Pancreas (tissue), 10 donors: Measurements from ENCODE around the gene LAMC2. TPM values are rescaled to one million over a fixed set of nuclear protein-coding genes. Genes with fewer than 3 reads are reported as not detected.

Source experiments
- ATAC-seq, 4 donors: fragments of 200-7000 bp; cut with Tn5 transposase; one replicate each; pipeline versions ENCODE4 v1.8.0 to v1.9.1; 2020; ENCODE audit warnings: mild to moderate bottlenecking in 4 of 4, moderate library complexity in 4 of 4
- DNase-seq, 6 donors: peaks; one replicate each; pipeline ENCODE4 v3.0.0-alpha.2; 2020
- FAIRE-seq: peaks from 2 replicates; lab custom pipeline; 2012; peaks lifted over from hg19 to GRCh38; lab: Jason Lieb, UNC
- H3K27ac ChIP-seq, 4 donors: fragments of 200-600 bp; sonication (generic); 1 replicate in 3 of 4; 2 replicates in 1 of 4; pipeline versions ENCODE4 v1.5.0 to v1.8.0; 2020
- H3K27me3 ChIP-seq, 4 donors: fragments of 200-600 bp; one replicate each; pipeline ENCODE4 v1.8.0; 2021
- H3K36me3 ChIP-seq, 3 donors: fragments of 200-600 bp; sonication (generic) in 1 of 3; one replicate each; pipeline versions ENCODE4 v1.5.0 to v1.8.0; 2020 to 2021
- H3K4me1 ChIP-seq, 3 donors: fragments of 200-600 bp; one replicate each; pipeline ENCODE4 v1.8.0; 2021
- H3K4me3 ChIP-seq, 4 donors: fragments of 200-600 bp; sonication (generic) in 2 of 4; one replicate each; pipeline versions ENCODE4 v1.5.0 to v1.8.0; 2020 to 2021
- H3K9me3 ChIP-seq, 4 donors: fragments of 200-600 bp; one replicate each; pipeline ENCODE4 v1.8.0; 2021
- WGBS, 2 donors: extraction: QIAGEN DNeasy Blood & Tissue Kit; methylation state at CpG; one replicate each; pipeline ENCODE4 v1.1.7; 2013; 5-methylcytosine and 5-hydroxymethylcytosine counted together
- intact Hi-C, 3 donors: fragments of 100-400 bp; cut with DNase I; formaldehyde crosslinking; loops; one replicate each; pipeline versions ENCODE4 v1.11.1 to v1.14.2; 2022
- polyA plus RNA-seq, 2 donors: library from polyadenylated mRNA; stranded (reverse); fragments of 200-250 nt; gene quantifications; one replicate each; pipeline ENCODE4 v1.2.3, GENCODE V29; 2013
- total RNA-seq, 6 donors: library from RNA; stranded (reverse); fragmentation: NEBNext Ultra II Directional in 4 of 6; extraction: Animal tissue kit (Norgen Biotek cat#: 25700) in 4 of 6; gene quantifications; one replicate each; pipeline versions ENCODE4 v1.2.1 to v1.2.4, GENCODE V29; 2021 to 2023
- TF ChIP-seq, protein P1 (sequence below), 4 donors: fragments of 200-600 bp; sonication (generic) in 3 of 4; IDR thresholded peaks; one replicate each; pipeline versions ENCODE4 v1.5.0 to v1.8.0; 2021; ENCODE audit warnings: antibody characterized with exemption in 4 of 4
- donor health status: healthy with polysubstance abuse.
- donor health status: DM: no; HTN: no; CAD: no; lungs with moderate emphysema.
- donor health status: DM: no; HTN: no; CAD: no.
- donor health status: control.
- donor health status: control.
- donor health status: Bipolar disorder and iron deficiency.
- donor health status: DM: yes; HTN: yes; CAD: no.
- donor health status: DM: no; HTN: no; CAD: no.
- donor health status: DM: no; HTN: no; CAD: no.
- donor health status: DM: yes; HTN: yes; CAD: no.

Gene LAMC2
- total and polyA plus RNA-seq, 8 donors = 1.3 to 31.2 (median 2.2) TPM

DNA sequence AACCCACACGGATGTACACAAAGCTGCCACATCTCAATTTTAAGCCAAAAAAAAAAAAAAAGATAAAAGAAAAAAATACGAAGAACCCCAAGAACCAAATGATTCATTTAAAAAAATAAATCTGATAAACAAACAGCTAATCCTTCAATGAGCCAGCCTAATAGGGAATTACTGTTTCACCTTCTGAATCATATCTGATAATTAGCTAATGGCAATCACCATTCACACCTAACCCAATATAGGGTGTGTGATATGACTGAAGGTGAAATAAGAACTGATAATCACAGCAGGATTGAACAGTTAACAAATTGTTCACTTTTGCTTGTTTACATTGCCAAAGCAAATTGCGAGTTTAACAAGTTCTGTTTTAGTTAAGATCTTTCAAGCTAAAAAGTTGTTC is 61.4 kb downstream of the LAMC2 start:
- Histone ChIP-seq H3K9me3 (no peaks in the 10 kb centered on the region), H3K4me3 (no peak overlapping the region), H3K27ac (no peak overlapping the region), H3K4me1 (no peaks in the 10 kb centered on the region), H3K27me3 (no peaks in the 10 kb centered on the region), H3K36me3 (no peaks in the 10 kb centered on the region)
- FAIRE-seq (no peak), ATAC-seq (no peak), DNase-seq (no peak)
- TF ChIP-seq, protein P1, sequence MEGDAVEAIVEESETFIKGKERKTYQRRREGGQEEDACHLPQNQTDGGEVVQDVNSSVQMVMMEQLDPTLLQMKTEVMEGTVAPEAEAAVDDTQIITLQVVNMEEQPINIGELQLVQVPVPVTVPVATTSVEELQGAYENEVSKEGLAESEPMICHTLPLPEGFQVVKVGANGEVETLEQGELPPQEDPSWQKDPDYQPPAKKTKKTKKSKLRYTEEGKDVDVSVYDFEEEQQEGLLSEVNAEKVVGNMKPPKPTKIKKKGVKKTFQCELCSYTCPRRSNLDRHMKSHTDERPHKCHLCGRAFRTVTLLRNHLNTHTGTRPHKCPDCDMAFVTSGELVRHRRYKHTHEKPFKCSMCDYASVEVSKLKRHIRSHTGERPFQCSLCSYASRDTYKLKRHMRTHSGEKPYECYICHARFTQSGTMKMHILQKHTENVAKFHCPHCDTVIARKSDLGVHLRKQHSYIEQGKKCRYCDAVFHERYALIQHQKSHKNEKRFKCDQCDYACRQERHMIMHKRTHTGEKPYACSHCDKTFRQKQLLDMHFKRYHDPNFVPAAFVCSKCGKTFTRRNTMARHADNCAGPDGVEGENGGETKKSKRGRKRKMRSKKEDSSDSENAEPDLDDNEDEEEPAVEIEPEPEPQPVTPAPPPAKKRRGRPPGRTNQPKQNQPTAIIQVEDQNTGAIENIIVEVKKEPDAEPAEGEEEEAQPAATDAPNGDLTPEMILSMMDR (IDR thresholded peaks at IDR 0.05) = no peak
- WGBS, 2 donors = 48 to 63% methylated on average over 3 of the region's 3 CpGs
- intact Hi-C loops = no loop called here

DNA sequence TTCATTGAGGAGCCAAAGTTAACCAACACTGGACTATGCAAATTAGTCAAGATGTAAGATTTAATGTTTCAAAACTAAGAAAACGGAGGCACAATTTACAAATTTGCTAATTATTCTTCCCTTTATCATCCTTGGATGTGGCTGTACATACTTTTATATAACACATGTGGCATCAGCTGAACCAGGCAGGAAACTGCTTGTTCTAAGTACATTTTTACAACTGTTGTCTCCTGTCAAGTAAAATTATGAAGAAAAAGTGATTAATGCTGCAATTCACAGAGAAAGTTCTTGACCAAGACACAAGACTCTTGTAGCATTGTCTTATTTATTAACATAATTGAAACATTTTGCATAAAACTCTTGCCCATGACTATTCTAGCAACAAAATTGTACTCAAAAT is 61.9 kb downstream of the LAMC2 start:
- no peak for ATAC-seq
- H3K4me1 ChIP-seq = no peaks in the 10 kb centered on the region
- no peak for FAIRE-seq
- no peak overlapping the region for H3K27ac ChIP-seq
- no peaks in the 10 kb centered on the region for H3K27me3 ChIP-seq
- intact Hi-C loops = no loop called here
- 72 to 78% methylated on average over 1 of the region's 1 CpG for WGBS, 2 donors
- H3K36me3 ChIP-seq = no peaks in the 10 kb centered on the region
- TF ChIP-seq, protein P1 (IDR thresholded peaks at IDR 0.05) = no peak
- DNase-seq = no peak
- H3K9me3 ChIP-seq = no peaks in the 10 kb centered on the region
- no peak overlapping the region for H3K4me3 ChIP-seq

DNA sequence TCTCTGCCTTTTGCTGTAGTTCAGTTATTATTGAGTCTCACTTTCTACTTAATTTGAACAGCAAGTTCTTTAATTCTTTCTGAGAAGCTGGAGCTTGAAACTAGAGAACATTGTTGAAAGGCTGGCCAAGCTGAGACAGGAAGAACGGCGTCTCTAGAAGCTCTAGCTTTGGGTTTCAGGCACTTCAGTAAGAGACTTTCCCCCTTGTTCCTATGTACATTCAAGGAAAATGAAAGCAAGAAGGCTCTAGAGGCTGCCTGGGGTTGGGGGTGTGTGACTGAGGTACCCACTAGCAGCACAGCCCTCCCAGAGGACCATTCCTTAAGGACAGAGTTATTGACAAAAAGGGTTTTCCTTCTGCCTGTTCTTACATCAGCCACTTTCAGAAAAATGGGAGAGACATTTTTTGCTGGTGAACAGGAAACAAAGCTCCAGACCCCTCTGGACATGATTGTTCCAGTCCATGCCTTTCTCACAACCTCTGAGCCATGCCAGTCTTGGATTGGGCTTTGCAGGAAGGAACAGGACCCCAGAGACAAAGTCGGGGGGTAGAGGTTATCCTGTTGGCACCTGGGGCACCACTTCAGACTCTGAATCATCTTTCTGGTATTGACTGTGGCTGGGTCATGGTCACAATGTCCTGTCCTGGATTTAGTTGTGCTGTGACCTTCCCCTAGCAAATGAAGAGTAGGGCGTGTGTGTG is 63.1 kb downstream of the LAMC2 start:
- intact Hi-C loops = no loop called here

DNA sequence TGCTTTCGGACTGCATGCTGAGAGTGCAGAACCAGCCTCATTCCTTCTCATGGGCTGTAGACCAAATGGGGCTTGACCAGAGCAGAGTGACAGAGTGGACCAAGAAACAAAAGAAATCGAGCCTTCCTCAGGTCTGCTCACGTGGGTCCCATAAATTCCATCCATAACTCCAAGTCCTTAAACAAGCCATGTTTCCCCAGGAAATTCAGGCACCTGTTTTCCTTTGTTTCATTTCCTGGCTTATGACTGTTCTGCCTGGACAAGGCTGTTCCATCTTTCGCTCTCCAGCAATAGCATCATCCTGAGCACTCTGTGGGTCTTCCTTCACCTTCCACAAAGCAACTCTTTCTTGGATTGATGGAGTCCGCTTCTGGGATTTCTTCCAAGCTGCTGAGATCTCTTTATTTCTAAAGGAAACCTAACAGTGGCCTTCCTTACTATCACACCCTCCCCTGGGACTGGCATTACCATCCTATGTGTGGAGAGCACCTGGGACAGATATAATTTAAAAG is 63.9 kb downstream of the LAMC2 start:
- DNase-seq = no peak
- intact Hi-C loops = no loop called here
- ATAC-seq = no peak

More for the DNA sequence above, 63.1 kb downstream of the LAMC2 start:
- no peak for ATAC-seq
- DNase-seq = no peak
- no peaks in the 10 kb centered on the region for H3K27me3 ChIP-seq
- no peaks in the 10 kb centered on the region for H3K36me3 ChIP-seq
- no peaks in the 10 kb centered on the region for H3K9me3 ChIP-seq
- no peaks in the 10 kb centered on the region for H3K4me1 ChIP-seq
- no peak overlapping the region for H3K4me3 ChIP-seq
- no peak overlapping the region for H3K27ac ChIP-seq
- TF ChIP-seq, protein P1 (IDR thresholded peaks at IDR 0.05) = no peak
- no peak for FAIRE-seq
- WGBS, 2 donors = 57 to 71% methylated on average over 4 of the region's 4 CpGs

More for the DNA sequence above, 63.9 kb downstream of the LAMC2 start:
- no peak for FAIRE-seq
- Histone ChIP-seq H3K36me3 (no peaks in the 10 kb centered on the region), H3K4me1 (no peaks in the 10 kb centered on the region), H3K27me3 (no peaks in the 10 kb centered on the region), H3K9me3 (no peaks in the 10 kb centered on the region), H3K4me3 (no peak overlapping the region), H3K27ac (no peak overlapping the region)
- TF ChIP-seq, protein P1 (IDR thresholded peaks at IDR 0.05) = no peak
- 64 to 70% methylated on average over 5 of the region's 5 CpGs for WGBS, 2 donors
